Transverse colon (tissue), 4 donors: ENCODE data around the gene NEK8.

ENCODE experiments used
- EP300 ChIP-seq: sonication (generic); formaldehyde crosslinking; IDR thresholded peaks from one replicate; pipeline ENCODE4 v1.6.1; 2017; ENCODE audit warnings: antibody characterized with exemption, low read depth
- POLR2AphosphoS5 ChIP-seq, 3 donors: sonication (generic); formaldehyde crosslinking; IDR thresholded peaks; one replicate each; pipeline ENCODE4 v1.6.1; 2016; ENCODE audit warnings: antibody characterized with exemption in 3 of 3
- TF ChIP-seq, protein P1 (sequence below), 5 experiments: fragments of 200-600 bp in 3 of 5; fragments of 450-650 bp in 2 of 5; sonication (generic) in 3 of 5; IDR thresholded peaks; 1 replicate in 2 of 5; 2 replicates in 3 of 5; pipeline ENCODE4 v1.5.1; 2016 to 2017; ENCODE audit warnings: antibody characterized with exemption in 5 of 5, inconsistent platforms in 3 of 5, mild to moderate bottlenecking in 2 of 5, moderate library complexity in 1 of 5

DNA sequence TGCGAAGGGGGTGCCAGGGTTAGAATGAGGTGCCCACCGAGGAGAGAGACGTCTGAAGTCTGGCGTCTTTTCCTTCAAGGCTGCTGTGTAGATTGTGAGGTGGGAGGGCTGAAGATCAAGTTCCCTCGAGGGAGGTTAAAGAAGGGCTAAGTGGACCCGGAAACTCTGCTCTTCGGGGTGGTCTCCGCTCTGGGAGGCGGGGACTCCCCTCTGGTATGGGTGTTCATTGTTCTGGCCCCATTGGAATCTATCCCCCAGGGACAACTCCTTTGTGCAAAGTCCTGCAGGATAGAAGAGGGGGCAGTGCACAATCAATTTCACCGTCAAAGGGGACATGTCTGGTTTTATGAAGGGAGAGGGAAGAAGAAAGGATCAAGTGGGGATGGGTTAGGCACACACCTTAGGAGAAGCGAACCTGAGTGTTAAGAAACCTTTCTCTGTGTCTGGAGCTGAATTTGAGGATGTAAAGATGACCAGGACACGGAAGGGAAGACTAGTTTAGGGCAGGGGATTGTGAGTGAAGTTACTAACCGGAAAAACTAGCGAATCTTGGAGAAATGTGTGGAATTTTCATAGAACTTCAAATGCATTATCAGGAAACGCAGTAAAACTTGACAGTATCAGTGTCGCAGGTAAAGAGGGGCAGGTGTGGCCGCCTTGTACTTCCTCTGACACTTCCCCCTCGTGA, 10.1 kb upstream of the NEK8 start:
- no peak for TF ChIP-seq POLR2AphosphoS5 (IDR thresholded peaks at IDR 0.05)
- TF ChIP-seq, protein P1, sequence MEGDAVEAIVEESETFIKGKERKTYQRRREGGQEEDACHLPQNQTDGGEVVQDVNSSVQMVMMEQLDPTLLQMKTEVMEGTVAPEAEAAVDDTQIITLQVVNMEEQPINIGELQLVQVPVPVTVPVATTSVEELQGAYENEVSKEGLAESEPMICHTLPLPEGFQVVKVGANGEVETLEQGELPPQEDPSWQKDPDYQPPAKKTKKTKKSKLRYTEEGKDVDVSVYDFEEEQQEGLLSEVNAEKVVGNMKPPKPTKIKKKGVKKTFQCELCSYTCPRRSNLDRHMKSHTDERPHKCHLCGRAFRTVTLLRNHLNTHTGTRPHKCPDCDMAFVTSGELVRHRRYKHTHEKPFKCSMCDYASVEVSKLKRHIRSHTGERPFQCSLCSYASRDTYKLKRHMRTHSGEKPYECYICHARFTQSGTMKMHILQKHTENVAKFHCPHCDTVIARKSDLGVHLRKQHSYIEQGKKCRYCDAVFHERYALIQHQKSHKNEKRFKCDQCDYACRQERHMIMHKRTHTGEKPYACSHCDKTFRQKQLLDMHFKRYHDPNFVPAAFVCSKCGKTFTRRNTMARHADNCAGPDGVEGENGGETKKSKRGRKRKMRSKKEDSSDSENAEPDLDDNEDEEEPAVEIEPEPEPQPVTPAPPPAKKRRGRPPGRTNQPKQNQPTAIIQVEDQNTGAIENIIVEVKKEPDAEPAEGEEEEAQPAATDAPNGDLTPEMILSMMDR (IDR thresholded peaks at IDR 0.05): no peak
- no peak for TF ChIP-seq EP300
